SHP77 (cell line): Measurements from ENCODE around the gene ISYNA1.

Source experiments
- DNase-seq, 2 experiments: peaks; one replicate each; lab custom pipeline; 2025; lab: John Stamatoyannopoulos, UW

The ISYNA1 gene

GRCh38 chr19:18437491-18438330 lies at the start of gene ISYNA1:
Gene ISYNA1 (minus strand): TSS chr19:18438133. CDS start chr19:18437979, 154 bp downstream.
- peak; percentile 30 to 49 for DNase-seq

DNA sequence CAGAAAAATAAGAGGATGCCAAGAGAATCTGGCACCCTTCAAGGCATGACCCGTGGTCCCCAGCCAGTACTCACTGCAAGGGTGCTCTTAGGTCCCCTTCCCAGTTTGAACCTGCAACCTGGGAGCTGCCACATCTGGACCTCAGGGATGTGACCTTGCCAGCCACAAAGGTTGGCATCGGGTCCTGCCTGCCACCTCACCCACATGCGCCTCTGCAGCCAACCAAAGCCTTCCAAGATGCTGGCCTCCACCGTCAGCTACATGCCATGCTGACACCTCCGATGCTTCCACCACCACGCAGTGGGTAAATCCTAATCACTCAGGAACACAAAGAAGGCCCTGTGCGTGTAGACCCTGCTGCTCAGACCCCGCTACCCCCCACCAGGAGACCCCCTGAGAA lies 48.8 kb upstream of the ISYNA1 start:
- no peak for DNase-seq

- no peak for DNase-seq
These were observed 47.1 kb upstream of the ISYNA1 start for GRCh38 chr19:18484992-18485391.

- peak; percentile 79 to 89 for DNase-seq
These were observed 45.4 kb upstream of the ISYNA1 start for GRCh38 chr19:18483119-18483890.

- no peak for DNase-seq
These were observed 43.7 kb upstream of the ISYNA1 start for GRCh38 chr19:18481505-18482222.

DNA sequence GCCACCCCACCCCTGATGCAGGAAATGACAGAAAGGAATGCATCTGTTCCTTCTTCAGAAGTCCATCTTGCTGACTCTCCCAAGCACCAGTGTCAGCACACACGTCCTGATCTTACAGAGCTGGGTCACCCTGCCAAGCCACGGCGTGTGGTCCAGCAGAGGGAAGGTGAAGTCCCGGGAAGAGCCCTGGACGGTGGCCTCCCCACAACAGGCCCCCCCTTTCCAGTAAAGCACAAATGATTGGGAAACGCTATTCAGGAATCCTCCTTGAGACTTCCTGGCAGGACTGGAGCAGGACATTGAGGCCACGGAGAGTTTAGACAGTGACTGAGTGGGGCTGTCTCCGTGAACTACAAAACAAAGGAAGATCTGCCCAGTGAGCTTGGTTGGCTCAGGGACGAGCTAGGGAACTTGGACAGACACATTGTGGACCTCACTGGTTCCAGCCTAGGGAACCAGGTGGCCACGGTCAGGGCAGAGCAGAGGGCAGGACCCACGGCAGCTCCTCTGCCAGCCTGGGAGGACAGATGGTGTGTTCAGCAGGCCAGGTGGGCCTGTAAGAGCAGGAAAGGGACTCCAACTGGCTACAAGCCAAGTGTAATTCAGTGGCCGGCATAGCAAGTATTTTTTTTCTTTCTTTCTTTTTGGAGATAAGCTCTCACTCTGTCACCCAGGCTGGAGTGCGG lies 42.2 kb upstream of the ISYNA1 start:
- DNase-seq, result peak; percentile 37 to 81

- DNase-seq, result peak; percentile 77 to 90
These were observed 40.8 kb upstream of the ISYNA1 start for GRCh38 chr19:18478545-18479311.

DNA sequence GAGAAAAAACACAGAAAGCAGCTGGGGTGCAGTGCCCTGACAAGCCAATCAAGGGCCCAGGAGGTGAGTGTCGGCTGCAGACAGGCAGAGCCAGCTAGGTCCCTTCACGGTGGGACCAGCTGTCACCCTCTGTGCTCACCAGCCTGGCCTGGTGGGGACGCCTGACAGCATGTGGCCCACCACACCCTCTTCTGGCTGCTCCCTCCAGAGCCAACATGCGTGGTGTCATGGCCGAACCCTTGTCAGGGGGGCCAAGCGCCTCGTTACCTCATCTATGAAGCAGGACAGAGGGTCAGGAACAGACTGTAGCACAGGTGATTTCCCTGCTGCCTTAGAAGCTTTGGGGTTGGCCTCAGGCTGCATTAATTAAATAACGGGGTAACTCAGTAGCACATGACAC lies 40.0 kb upstream of the ISYNA1 start:
- no peak for DNase-seq

DNA sequence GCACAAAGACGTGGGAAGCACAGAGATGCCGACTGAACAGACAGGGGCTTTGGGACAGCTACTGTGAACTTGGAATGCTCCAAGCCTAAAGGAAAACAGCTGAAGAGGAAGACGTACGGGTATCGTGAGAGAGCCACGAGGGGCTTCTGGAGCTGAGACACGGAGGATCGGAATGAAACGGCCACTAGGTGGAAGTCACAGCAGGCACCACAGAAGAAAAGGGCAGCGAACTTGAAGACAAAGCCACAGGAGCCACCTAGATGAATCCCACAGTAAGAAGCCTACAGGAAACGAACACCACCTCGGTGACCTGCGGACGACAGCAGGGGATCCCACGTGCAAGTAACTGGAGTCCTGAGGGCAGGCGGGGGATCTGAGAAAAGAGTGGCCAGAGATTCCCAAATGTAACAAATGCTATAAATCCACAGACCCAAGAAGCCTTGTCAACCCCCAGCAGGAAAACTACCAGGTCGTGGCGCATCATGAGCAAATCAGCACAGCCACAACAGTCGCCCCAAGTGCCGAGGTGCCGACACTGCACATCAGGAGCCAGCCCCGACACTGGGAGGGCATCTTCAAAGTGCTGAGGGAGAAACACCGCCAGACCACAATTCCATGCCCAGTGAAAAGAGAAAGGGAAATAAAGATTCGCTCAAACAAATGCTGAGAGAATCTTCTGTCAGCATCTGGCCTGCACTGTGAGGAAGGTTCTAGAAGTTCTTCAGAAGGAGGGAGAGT lies 39.3 kb upstream of the ISYNA1 start:
- DNase-seq, result no peak

DNA sequence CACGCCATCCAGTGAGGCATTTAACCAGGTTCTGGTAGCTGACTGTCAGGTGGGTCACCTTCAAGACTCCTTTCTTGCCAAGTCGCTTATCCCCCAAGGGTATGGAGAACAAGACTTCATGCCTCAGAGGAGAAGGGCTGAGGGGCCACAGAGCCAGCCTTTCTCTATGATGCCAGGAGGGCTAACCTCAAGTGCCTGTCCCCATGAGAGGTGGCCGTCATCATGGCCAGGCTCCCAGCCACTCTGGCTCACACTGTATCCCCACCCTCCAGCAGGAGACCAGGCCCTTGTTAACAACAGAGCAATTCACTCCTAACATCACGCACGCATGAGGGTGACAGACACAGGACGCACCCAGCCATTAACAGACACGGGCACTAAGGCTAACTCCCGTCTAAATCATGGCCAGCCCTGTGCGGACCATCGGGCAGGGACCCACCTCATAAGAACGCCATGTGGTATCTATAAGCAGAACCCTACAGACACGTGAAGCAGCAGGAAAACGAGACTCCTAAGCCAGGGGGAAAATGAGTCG lies 38.6 kb upstream of the ISYNA1 start:
- DNase-seq, result no peak

DNA sequence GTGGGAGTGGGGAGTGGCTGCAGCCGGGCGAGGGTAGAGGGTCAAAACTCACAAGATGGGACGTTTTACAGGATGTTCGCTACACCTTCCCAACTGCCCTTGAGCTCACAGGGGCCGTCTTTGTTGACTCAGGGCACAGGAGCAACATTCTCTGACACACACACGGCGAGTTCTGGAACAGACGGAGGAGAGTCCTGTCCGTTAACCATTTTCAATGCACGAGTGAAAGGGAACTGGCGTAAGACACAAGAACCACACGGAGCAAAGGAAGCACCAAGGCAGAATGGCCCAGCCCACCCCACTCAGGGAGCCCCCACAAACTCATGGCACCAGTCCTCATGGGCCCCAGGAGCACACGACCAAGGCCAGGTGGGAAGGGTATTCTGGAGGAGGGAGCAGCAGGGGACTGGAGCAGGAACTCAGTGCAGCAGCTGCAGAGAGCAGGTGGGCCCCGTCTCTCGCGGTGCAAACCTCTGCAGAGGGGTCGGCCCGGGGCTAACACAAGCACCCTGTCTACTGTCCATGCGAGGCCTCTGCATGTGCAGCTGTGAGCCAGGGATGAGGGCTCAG lies 37.9 kb upstream of the ISYNA1 start:
- peak; percentile 84 to 86 for DNase-seq

GRCh38 chr19:18475004-18475453 lies 37.1 kb upstream of the ISYNA1 start:
- no peak for DNase-seq

GRCh38 chr19:18474366-18474887 lies 36.5 kb upstream of the ISYNA1 start:
- DNase-seq, result no peak

DNA sequence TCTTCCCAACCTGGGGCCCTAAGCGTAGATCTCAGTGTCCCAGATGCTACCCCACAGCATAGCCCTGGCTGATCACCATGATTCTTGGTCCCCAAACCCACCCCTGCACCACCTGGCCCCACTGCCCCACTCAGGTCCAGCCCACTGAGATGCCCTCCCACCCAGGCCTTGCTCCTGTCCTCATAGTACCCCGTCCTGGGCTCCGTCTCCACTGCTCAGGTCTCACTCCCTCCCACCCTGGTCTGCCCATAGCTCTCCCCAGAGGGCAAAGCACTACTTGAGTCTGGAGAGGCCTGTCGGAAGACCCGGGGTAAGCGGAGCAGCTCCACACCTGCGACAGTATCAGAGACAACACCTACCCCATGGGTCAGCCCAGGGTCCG lies 35.8 kb upstream of the ISYNA1 start:
- peak in 1 of 2 experiments; percentile 68 for DNase-seq

- DNase-seq, result no peak
These were observed 35.2 kb upstream of the ISYNA1 start for GRCh38 chr19:18473003-18473705.

- DNase-seq, result no peak
These were observed 32.9 kb upstream of the ISYNA1 start for GRCh38 chr19:18470787-18471186.

GRCh38 chr19:18469069-18469846 lies 31.3 kb upstream of the ISYNA1 start:
- DNase-seq, result peak; percentile 48 to 67

DNA sequence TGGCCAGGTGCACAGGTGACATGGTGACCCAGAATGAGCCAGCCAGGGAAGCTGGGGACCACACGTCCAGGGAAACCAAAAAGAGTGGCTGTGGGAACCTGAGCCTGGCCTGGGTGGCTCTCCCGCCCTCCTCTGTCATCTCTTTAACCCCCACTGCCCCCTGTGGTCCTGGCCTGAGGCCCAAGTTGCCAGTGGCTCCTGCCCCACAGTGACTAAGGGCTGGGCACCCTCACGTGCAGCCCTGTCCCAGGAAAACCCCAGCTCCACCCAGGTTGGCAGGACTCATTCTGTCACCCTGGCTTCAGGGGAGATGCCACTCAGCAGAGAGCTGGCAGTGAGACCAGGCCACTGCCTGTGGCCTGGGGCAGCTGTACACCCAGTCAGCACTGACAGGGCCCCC lies 30.6 kb upstream of the ISYNA1 start:
- DNase-seq, result no peak
